K562 (cell line): ENCODE results near the gene LRRC9. TPM values are rescaled to one million over a fixed set of nuclear protein-coding genes. Genes with fewer than 3 reads are reported as not detected.

Experiments
- ATAC-seq: fragments of 200-7000 bp; cut with Tn5 transposase; 3 replicates; pipeline ENCODE4 v1.9.1; 2020; ENCODE audit warnings: moderate library complexity
- BruUV-seq: library from RNA; stranded (reverse); fragments of 400-500 nt; replicated peaks from 2 replicates; lab custom pipeline; 2021; lab: Mats Ljungman, UMichigan
- CTCF ChIA-PET: fragments of 300-600 bp; formaldehyde crosslinking; extraction: SDS; loops from one replicate; lab custom pipeline; 2021; ENCODE audit warnings: low intra/inter-chr PET ratio; lab: Yijun Ruan, JAX
- POLR2A ChIA-PET: fragments of 300-600, 350-650 bp; sonication (Branson Sonifier 250); formaldehyde crosslinking; extraction: SDS; loops from one replicate; lab custom pipeline; 2021; ENCODE audit warnings: antibody characterized with exemption, inconsistent platforms; lab: Yijun Ruan, JAX
- DNase-seq, 4 experiments: peaks; one replicate each; pipeline versions ENCODE4 v3.0.0 to v3.0.0-alpha.2; 2011 to 2018; ENCODE audit warnings: low spot score in 3 of 4, mixed read lengths in 3 of 4; ENCODE audit errors: extremely low read depth in 1 of 4
- FAIRE-seq: peaks from 2 replicates; lab custom pipeline; 2011; peaks lifted over from hg19 to GRCh38; lab: Jason Lieb, UNC
- H2AFZ ChIP-seq: 2 replicates; pipeline ENCODE4 v1.6.0; 2011; ENCODE audit warnings: low read depth, low read length, control low read depth, inconsistent platforms
- H3K27ac ChIP-seq: fragments of 200-600 bp; 3 replicates; pipeline ENCODE4 v1.8.0; 2011; ENCODE audit warnings: low read depth, mild to moderate bottlenecking, control low read depth, inconsistent platforms, low read length, moderate library complexity, mixed read lengths; ENCODE audit errors: extremely low read depth
- H3K27me3 ChIP-seq, 2 experiments: fragments of 300-600 bp in 1 of 2; 2 replicates in 1 of 2; 3 replicates in 1 of 2; pipeline versions ENCODE4 v1.6.0 to v1.8.0; 2011; ENCODE audit warnings: inconsistent platforms in 2 of 2, low read length in 2 of 2, mild to moderate bottlenecking in 1 of 2, mixed read lengths in 1 of 2, moderate library complexity in 1 of 2; ENCODE audit not compliant: control insufficient read depth in 2 of 2, insufficient read depth in 2 of 2
- H3K36me3 ChIP-seq: fragments of 300-600 bp; 3 replicates; pipeline ENCODE4 v1.8.0; 2011; ENCODE audit warnings: mild to moderate bottlenecking, low read length, inconsistent platforms; ENCODE audit not compliant: control insufficient read depth, insufficient read depth
- H3K4me1 ChIP-seq, 2 experiments: fragments of 200-600 bp in 1 of 2; replicated peaks in 1 of 2; 2 replicates in 1 of 2; 3 replicates in 1 of 2; pipeline versions ENCODE4 v1.5.1 to v1.8.0; 2011; ENCODE audit warnings: inconsistent platforms in 2 of 2, low read length in 2 of 2, mild to moderate bottlenecking in 1 of 2, mixed read lengths in 1 of 2, moderate library complexity in 1 of 2; ENCODE audit not compliant: control insufficient read depth in 2 of 2, insufficient read depth in 2 of 2
- H3K4me2 ChIP-seq: 2 replicates; pipeline ENCODE4 v1.6.1; 2011; ENCODE audit warnings: low read length, control low read depth, inconsistent platforms, mixed read lengths; ENCODE audit not compliant: insufficient read depth
- H3K4me3 ChIP-seq: fragments of 200-600 bp; sonication (generic), shearing (Covaris generic); 2 replicates; pipeline ENCODE4 v1.5.1; 2016; ENCODE audit warnings: control low read depth, inconsistent platforms
- H3K79me2 ChIP-seq: fragments of 200-600 bp; 3 replicates; pipeline ENCODE4 v1.8.0; 2011; ENCODE audit warnings: low read length, inconsistent platforms; ENCODE audit not compliant: control insufficient read depth, insufficient read depth
- H3K9ac ChIP-seq, 2 experiments: 2 replicates each; pipeline versions ENCODE4 v1.6.0 to v1.6.1; 2011; ENCODE audit warnings: low read depth in 2 of 2, low read length in 2 of 2, control low read depth in 1 of 2, inconsistent platforms in 1 of 2, mild to moderate bottlenecking in 1 of 2, mixed read lengths in 1 of 2; ENCODE audit not compliant: insufficient read depth in 1 of 2
- H3K9me1 ChIP-seq: one replicate; pipeline ENCODE4 v1.6.0; 2011; ENCODE audit warnings: inconsistent platforms, mild to moderate bottlenecking, low read length, moderate library complexity; ENCODE audit not compliant: control insufficient read depth, insufficient read depth
- H3K9me3 ChIP-seq: replicated peaks from 2 replicates; pipeline ENCODE4 v1.5.1; 2011; ENCODE audit warnings: low read depth, low read length, inconsistent platforms; ENCODE audit not compliant: control insufficient read depth, insufficient read depth
- H4K20me1 ChIP-seq: replicated peaks from 2 replicates; pipeline ENCODE4 v1.6.1; 2011; ENCODE audit warnings: low read length, inconsistent platforms, mixed read lengths; ENCODE audit not compliant: control insufficient read depth, insufficient read depth
- SPI1 ChIP-seq: IDR thresholded peaks from 2 replicates; pipeline ENCODE4 v1.6.1; 2011; ENCODE audit warnings: low read depth, low read length, control low read depth, borderline replicate concordance
- in situ Hi-C: fragments of 300-500 bp; cut with MboI; formaldehyde crosslinking; loops from 4 replicates; pipeline ENCODE4 v1.15.0; 2018; ENCODE audit warnings: inconsistent platforms, mixed read lengths
- intact Hi-C: fragments of 100-400 bp; cut with micrococcal nuclease; formaldehyde crosslinking; loops from 2 replicates; pipeline ENCODE4 v1.14.2; 2022
- polyA plus RNA-seq, 8 experiments: library from polyadenylated mRNA; depleted of rRNA in 4 of 8; stranded (reverse) in 5 of 8; unstranded in 3 of 8; fragments of >200 nt; fragmentation: Nextera tagmentation in 2 of 8; fragmentation: Illumina TruSeq in 1 of 8; extraction: Ambion mirVana in 2 of 8; extraction: Trizol in 1 of 8; gene quantifications; 2 replicates each; pipeline versions ENCODE4 v1.2.1 to v1.2.3, GENCODE V29; 2011 to 2014; ENCODE audit warnings: inconsistent platforms in 1 of 8, missing spikeins in 1 of 8
- total RNA-seq, 7 experiments: library from RNA; depleted of rRNA in 6 of 7; stranded (reverse); fragments of >200 nt in 6 of 7; fragmentation: Illumina TruSeq in 2 of 7; extraction: Trizol in 2 of 7; gene quantifications; 2 replicates each; pipeline versions ENCODE4 v1.2.1 to v1.2.3, GENCODE V29; 2011 to 2021; ENCODE audit warnings: low replicate concordance in 1 of 7
- TF ChIP-seq, protein P1 (sequence below): fragments of 250-450 bp; sonication (Bioruptor Pico); IDR thresholded peaks from 2 replicates; pipeline ENCODE4 v1.4.0; 2020

LRRC9 gene
- total and polyA plus RNA-seq, 9 of the 15 experiments (the other 6 are each of a cell fraction or from before 2014, with no cell fraction given), result not detected

- peaks cover 0 to 22% of the 10 kb centered on the region in 2 experiments; a peak in 3 of 5 replicates for H3K4me1 ChIP-seq
- no peak overlapping the region for H2AFZ ChIP-seq
- H3K4me2 ChIP-seq, result peak overlapping the region; percentile 84
- H3K9me1 ChIP-seq, result no peaks in the 10 kb centered on the region
- DNase-seq (no peak), ATAC-seq (no peak), FAIRE-seq (no peak)
- peaks cover 19% of the 10 kb centered on the region; the same call in 2 of the 3 replicates for H3K36me3 ChIP-seq
- H3K27ac ChIP-seq, result peak overlapping the region; percentile 99; the same call in 2 of the 3 replicates
- peaks cover 64% of the 10 kb centered on the region for H3K79me2 ChIP-seq
- BruUV-seq, result no TSS peak
- no peaks in the 10 kb centered on the region for H3K27me3 ChIP-seq
- H3K4me3 ChIP-seq, result peak overlapping the region; percentile 76
- intact Hi-C loops, result loop anchor here (2.0 to 5.0 kb wide), 2 partner anchors 71 to 154 kb away; partner anchors contain the start of genes DHRS7 and PPM1A
- CTCF ChIA-PET, result no interaction called here
- H4K20me1 ChIP-seq, result no peaks in the 10 kb centered on the region
- H3K9ac ChIP-seq, result peak overlapping the region in 1 of 2 experiments; percentile 80; a peak in 2 of 4 replicates
- peak; percentile 12; the same call in 1 of the 2 replicates for TF ChIP-seq SPI1
- TF ChIP-seq, protein P1, sequence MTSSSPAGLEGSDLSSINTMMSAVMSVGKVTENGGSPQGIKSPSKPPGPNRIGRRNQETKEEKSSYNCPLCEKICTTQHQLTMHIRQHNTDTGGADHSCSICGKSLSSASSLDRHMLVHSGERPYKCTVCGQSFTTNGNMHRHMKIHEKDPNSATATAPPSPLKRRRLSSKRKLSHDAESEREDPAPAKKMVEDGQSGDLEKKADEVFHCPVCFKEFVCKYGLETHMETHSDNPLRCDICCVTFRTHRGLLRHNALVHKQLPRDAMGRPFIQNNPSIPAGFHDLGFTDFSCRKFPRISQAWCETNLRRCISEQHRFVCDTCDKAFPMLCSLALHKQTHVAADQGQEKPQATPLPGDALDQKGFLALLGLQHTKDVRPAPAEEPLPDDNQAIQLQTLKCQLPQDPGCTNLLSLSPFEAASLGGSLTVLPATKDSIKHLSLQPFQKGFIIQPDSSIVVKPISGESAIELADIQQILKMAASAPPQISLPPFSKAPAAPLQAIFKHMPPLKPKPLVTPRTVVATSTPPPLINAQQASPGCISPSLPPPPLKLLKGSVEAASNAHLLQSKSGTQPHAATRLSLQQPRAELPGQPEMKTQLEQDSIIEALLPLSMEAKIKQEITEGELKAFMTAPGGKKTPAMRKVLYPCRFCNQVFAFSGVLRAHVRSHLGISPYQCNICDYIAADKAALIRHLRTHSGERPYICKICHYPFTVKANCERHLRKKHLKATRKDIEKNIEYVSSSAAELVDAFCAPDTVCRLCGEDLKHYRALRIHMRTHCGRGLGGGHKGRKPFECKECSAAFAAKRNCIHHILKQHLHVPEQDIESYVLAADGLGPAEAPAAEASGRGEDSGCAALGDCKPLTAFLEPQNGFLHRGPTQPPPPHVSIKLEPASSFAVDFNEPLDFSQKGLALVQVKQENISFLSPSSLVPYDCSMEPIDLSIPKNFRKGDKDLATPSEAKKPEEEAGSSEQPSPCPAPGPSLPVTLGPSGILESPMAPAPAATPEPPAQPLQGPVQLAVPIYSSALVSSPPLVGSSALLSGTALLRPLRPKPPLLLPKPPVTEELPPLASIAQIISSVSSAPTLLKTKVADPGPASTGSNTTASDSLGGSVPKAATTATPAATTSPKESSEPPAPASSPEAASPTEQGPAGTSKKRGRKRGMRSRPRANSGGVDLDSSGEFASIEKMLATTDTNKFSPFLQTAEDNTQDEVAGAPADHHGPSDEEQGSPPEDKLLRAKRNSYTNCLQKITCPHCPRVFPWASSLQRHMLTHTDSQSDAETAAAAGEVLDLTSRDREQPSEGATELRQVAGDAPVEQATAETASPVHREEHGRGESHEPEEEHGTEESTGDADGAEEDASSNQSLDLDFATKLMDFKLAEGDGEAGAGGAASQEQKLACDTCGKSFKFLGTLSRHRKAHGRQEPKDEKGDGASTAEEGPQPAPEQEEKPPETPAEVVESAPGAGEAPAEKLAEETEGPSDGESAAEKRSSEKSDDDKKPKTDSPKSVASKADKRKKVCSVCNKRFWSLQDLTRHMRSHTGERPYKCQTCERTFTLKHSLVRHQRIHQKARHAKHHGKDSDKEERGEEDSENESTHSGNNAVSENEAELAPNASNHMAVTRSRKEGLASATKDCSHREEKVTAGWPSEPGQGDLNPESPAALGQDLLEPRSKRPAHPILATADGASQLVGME (CRISPR knock-in tag), result no peak
- TF ChIP-seq, all 486 proteins: peak for 1
- in situ Hi-C loops, result no loop called here
- no peaks in the 10 kb centered on the region; the same call in 1 of the 2 replicates for H3K9me3 ChIP-seq
- POLR2A ChIA-PET, result no interaction called here
These were observed 173.7 kb downstream of the LRRC9 start for GRCh38 chr14:60093606-60094005.
